Endothelial cell of umbilical vein (primary cell): ENCODE results near the gene PCDH15. TPM values are rescaled to one million over a fixed set of nuclear protein-coding genes. Genes with fewer than 3 reads are reported as not detected.

Experiments
- BruUV-seq: library from RNA; stranded (reverse); fragments of 400-500 nt; replicated peaks from 2 replicates; lab custom pipeline; 2021; lab: Mats Ljungman, UMichigan
- CTCF ChIA-PET: fragments of 300-600, 350-600 bp; sonication (Branson Sonifier 250); formaldehyde crosslinking; loops from one replicate; lab custom pipeline; 2021; ENCODE audit warnings: antibody characterized with exemption, inconsistent platforms; lab: Charles Lee
- POLR2A ChIA-PET: fragments of 300-600, 350-600 bp; sonication (Branson Sonifier 250); formaldehyde crosslinking; loops from one replicate; lab custom pipeline; 2021; ENCODE audit warnings: antibody characterized with exemption, inconsistent platforms; lab: Charles Lee
- DNase-seq: peaks from one replicate; pipeline ENCODE4 v3.0.0-alpha.2; 2011; ENCODE audit warnings: low read depth, low spot score
- FAIRE-seq: peaks from 2 replicates; lab custom pipeline; 2011; peaks lifted over from hg19 to GRCh38; lab: Jason Lieb, UNC
- H2AFZ ChIP-seq: 2 replicates; pipeline ENCODE4 v1.6.0; 2012; ENCODE audit warnings: low read depth, low read length, control low read depth, inconsistent platforms
- H3K27ac ChIP-seq: 2 replicates; pipeline ENCODE4 v1.5.1; 2011; ENCODE audit warnings: low read depth, mild to moderate bottlenecking, control low read depth, low read length, moderate library complexity; ENCODE audit not compliant: insufficient read depth
- H3K27me3 ChIP-seq, 2 experiments: 2 replicates each; pipeline versions ENCODE4 v1.6.0 to v1.6.1; 2011; ENCODE audit warnings: low read length in 2 of 2, mixed read lengths in 1 of 2; ENCODE audit not compliant: control insufficient read depth in 2 of 2, insufficient read depth in 2 of 2
- H3K36me3 ChIP-seq, 2 experiments: 2 replicates in 1 of 2; 3 replicates in 1 of 2; pipeline ENCODE4 v1.5.1; 2011; ENCODE audit warnings: low read length in 2 of 2, mild to moderate bottlenecking in 1 of 2, moderate library complexity in 1 of 2; ENCODE audit not compliant: control insufficient read depth in 2 of 2, insufficient read depth in 2 of 2; ENCODE audit errors: extremely low read depth in 1 of 2
- H3K4me1 ChIP-seq: 3 replicates; pipeline ENCODE4 v1.5.1; 2011; ENCODE audit warnings: mild to moderate bottlenecking, low read length; ENCODE audit not compliant: control insufficient read depth, insufficient read depth; ENCODE audit errors: extremely low read depth
- H3K4me2 ChIP-seq: 2 replicates; pipeline ENCODE4 v1.6.1; 2011; ENCODE audit warnings: low read length, control low read depth, mixed read lengths; ENCODE audit not compliant: insufficient read depth
- H3K4me3 ChIP-seq, 3 experiments: fragments of 200-600 bp in 1 of 3; sonication (generic), shearing (Covaris generic) in 1 of 3; replicated peaks in 1 of 3; 2 replicates each; pipeline ENCODE4 v1.5.1; 2011 to 2016; ENCODE audit warnings: control low read depth in 3 of 3, low read length in 3 of 3, mild to moderate bottlenecking in 2 of 3, inconsistent platforms in 1 of 3, low read depth in 1 of 3, moderate library complexity in 1 of 3; ENCODE audit not compliant: insufficient read depth in 1 of 3
- H3K79me2 ChIP-seq: 2 replicates; pipeline ENCODE4 v1.6.0; 2012; ENCODE audit warnings: low read length, inconsistent platforms; ENCODE audit not compliant: control insufficient read depth, insufficient read depth
- H3K9ac ChIP-seq: replicated peaks from 2 replicates; pipeline ENCODE3; 2011; ENCODE audit warnings: low read length, control low read depth; ENCODE audit not compliant: insufficient read depth; ENCODE audit errors: extremely low read depth
- H3K9me1 ChIP-seq: replicated peaks from 3 replicates; pipeline ENCODE4 v1.6.0; 2011; ENCODE audit warnings: mild to moderate bottlenecking, low read length; ENCODE audit not compliant: control insufficient read depth, insufficient read depth; ENCODE audit errors: extremely low read depth
- H3K9me3 ChIP-seq: replicated peaks from 2 replicates; pipeline ENCODE4 v1.5.1; 2012; ENCODE audit warnings: low read length, inconsistent platforms; ENCODE audit not compliant: control insufficient read depth, insufficient read depth
- H4K20me1 ChIP-seq: replicated peaks from 2 replicates; pipeline ENCODE3; 2011; ENCODE audit warnings: mild to moderate bottlenecking, low read length; ENCODE audit not compliant: control insufficient read depth, insufficient read depth; ENCODE audit errors: extremely low read depth
- CTCF ChIP-seq, 2 donors: IDR thresholded peaks; 1 replicate in 1 of 2; 2 replicates in 1 of 2; pipeline ENCODE4 v1.5.1; 2011; ENCODE audit warnings: low read length in 2 of 2, mild to moderate bottlenecking in 2 of 2, moderate library complexity in 2 of 2, control low read depth in 1 of 2, inconsistent platforms in 1 of 2, low read depth in 1 of 2; ENCODE audit not compliant: insufficient read depth in 1 of 2; ENCODE audit errors: extremely low read depth in 1 of 2
- EZH2 ChIP-seq: IDR thresholded peaks from 2 replicates; pipeline ENCODE4 v1.6.1; 2012; ENCODE audit warnings: borderline replicate concordance, low read depth, mild to moderate bottlenecking, moderate library complexity, low read length, inconsistent platforms; ENCODE audit not compliant: severe bottlenecking
- FOS ChIP-seq: IDR thresholded peaks from 2 replicates; pipeline ENCODE4 v1.6.1; 2011; ENCODE audit warnings: mild to moderate bottlenecking, low read length, moderate library complexity, borderline replicate concordance; ENCODE audit not compliant: insufficient read depth
- GATA2 ChIP-seq: IDR thresholded peaks from 2 replicates; pipeline ENCODE4 v1.7.0; 2011; ENCODE audit warnings: low read depth, mild to moderate bottlenecking, moderate library complexity, mixed read lengths, low read length; ENCODE audit not compliant: insufficient read length, insufficient read depth
- JUN ChIP-seq: IDR thresholded peaks from 2 replicates; pipeline ENCODE4 v1.6.1; 2011; ENCODE audit warnings: borderline replicate concordance, low read depth; ENCODE audit not compliant: insufficient read length, insufficient read depth
- MAX ChIP-seq: IDR thresholded peaks from 2 replicates; pipeline ENCODE4 v1.6.1; 2011; ENCODE audit not compliant: insufficient read depth, insufficient read length
- MYC ChIP-seq: IDR thresholded peaks from one replicate; pipeline ENCODE4 v1.6.1; 2011; ENCODE audit warnings: mild to moderate bottlenecking, low read depth, low read length
- POLR2A ChIP-seq: IDR thresholded peaks from 2 replicates; pipeline ENCODE4 v1.6.1; 2012; ENCODE audit warnings: low read depth, mild to moderate bottlenecking, control low read depth, low read length
- POLR2AphosphoS5 ChIP-seq: IDR thresholded peaks from 2 replicates; pipeline ENCODE4 v1.6.1; 2012; ENCODE audit warnings: low read depth, mild to moderate bottlenecking, control low read depth, low read length, moderate library complexity; ENCODE audit not compliant: insufficient read depth
- dilution Hi-C: fragments of 300-500 bp; cut with MboI; formaldehyde crosslinking; loops from one replicate; pipeline ENCODE4 v1.15.0; 2019; ENCODE audit warnings: low sequenced_read_pairs; ENCODE audit not compliant: extremely low pct_ligation_motif_present
- intact Hi-C: fragments of 100-400 bp; cut with micrococcal nuclease; formaldehyde crosslinking; loops from one replicate; pipeline ENCODE4 v1.10.0; 2022
- polyA plus RNA-seq, 4 experiments: library from polyadenylated mRNA; depleted of rRNA in 3 of 4; stranded (reverse) in 3 of 4; unstranded in 1 of 4; fragments of >200 nt; gene quantifications; 2 replicates each; pipeline versions ENCODE4 v1.2.1 to v1.2.3, GENCODE V29; 2011 to 2012; ENCODE audit warnings: missing spikeins in 1 of 4
- total RNA-seq: library from RNA; stranded (reverse); gene quantifications from 2 replicates; pipeline ENCODE4 v1.2.3, GENCODE V29; 2021

PCDH15 gene
- total and polyA plus RNA-seq, 2 donors (not counting 3 experiments of a cell fraction or from before 2014, with no cell fraction given): 0.04 TPM; not detected in 1

GRCh38 chr10:54745436-54745835, 55.6 kb downstream of the PCDH15 start:
- peak overlapping the region; percentile 27 for H2AFZ ChIP-seq
- no peaks in the 10 kb centered on the region for H3K36me3 ChIP-seq
- dilution Hi-C loops (no loop called here), intact Hi-C loops (no loop called here)
- H3K4me3 ChIP-seq: no peak overlapping the region
- no peaks in the 10 kb centered on the region for H3K9me3 ChIP-seq
- no peaks in the 10 kb centered on the region for H4K20me1 ChIP-seq
- H3K27me3 ChIP-seq: no peaks in the 10 kb centered on the region
- CTCF ChIA-PET: no interaction called here
- DNase-seq: peak; percentile 43
- H3K27ac ChIP-seq: no peak overlapping the region
- no peaks in the 10 kb centered on the region for H3K9me1 ChIP-seq
- TF ChIP-seq POLR2A (no peak), JUN (no peak), POLR2AphosphoS5 (no peak), MAX (no peak), EZH2 (no peak), FOS (no peak), CTCF (IDR thresholded peaks at IDR 0.05; ENCODE audit: extremely low read depth in 1 of 2, insufficient read depth in 1 of 2, low read depth in 1 of 2, low read length in 2 of 2) (no peak), MYC (no peak), GATA2 (no peak)
- BruUV-seq: no TSS peak
- H3K4me1 ChIP-seq: no peaks in the 10 kb centered on the region
- POLR2A ChIA-PET: no interaction called here
- no peak for FAIRE-seq
- no peaks in the 10 kb centered on the region for H3K79me2 ChIP-seq
- no peak overlapping the region for H3K9ac ChIP-seq
- H3K4me2 ChIP-seq: peak overlapping the region; percentile 66
